Measurements from ENCODE around the gene TRABD2B. TPM values are rescaled to one million over a fixed set of nuclear protein-coding genes. Genes with fewer than 3 reads are reported as not detected.

TRABD2B gene
- total RNA-seq, 2 donors from 2014 or later: 3.8 to 10.7 TPM

DNA sequence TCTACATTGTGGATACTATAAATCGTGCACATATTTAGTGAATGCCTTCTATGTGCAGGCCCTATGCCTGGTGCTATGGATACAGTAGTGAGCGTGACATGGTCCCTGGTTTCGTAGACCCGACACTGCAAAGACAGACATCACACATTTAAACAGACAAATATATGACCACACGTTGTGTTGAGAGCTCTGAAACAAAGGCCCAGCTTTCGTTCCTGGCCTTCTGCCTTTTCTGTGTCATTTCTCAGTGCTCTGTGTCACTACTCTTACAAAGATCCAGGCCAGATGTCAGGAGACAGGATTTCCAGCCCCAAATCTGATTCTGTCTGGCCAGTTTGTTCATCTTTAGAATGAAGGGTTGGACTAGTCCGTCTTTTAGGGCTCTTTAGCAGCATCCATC is 19.3 kb upstream of the TRABD2B start:
- Histone ChIP-seq H3K9me3 (no peaks in the 10 kb centered on the region), H3K4me1 (ENCODE audit: control insufficient read depth in 1 of 2, low read depth in 2 of 2) (peaks cover 9 to 46% of the 10 kb centered on the region in 2 donors), H3K27me3 (replicated peaks; ENCODE audit: insufficient read depth) (no peaks in the 10 kb centered on the region), H3K4me3 (no peak overlapping the region), H3K36me3 (no peaks in the 10 kb centered on the region), H3K27ac (peak overlapping the region; percentile 29 to 39)
- DNase-seq (ENCODE audit: low spot score): no peak
- TF ChIP-seq, protein P1, sequence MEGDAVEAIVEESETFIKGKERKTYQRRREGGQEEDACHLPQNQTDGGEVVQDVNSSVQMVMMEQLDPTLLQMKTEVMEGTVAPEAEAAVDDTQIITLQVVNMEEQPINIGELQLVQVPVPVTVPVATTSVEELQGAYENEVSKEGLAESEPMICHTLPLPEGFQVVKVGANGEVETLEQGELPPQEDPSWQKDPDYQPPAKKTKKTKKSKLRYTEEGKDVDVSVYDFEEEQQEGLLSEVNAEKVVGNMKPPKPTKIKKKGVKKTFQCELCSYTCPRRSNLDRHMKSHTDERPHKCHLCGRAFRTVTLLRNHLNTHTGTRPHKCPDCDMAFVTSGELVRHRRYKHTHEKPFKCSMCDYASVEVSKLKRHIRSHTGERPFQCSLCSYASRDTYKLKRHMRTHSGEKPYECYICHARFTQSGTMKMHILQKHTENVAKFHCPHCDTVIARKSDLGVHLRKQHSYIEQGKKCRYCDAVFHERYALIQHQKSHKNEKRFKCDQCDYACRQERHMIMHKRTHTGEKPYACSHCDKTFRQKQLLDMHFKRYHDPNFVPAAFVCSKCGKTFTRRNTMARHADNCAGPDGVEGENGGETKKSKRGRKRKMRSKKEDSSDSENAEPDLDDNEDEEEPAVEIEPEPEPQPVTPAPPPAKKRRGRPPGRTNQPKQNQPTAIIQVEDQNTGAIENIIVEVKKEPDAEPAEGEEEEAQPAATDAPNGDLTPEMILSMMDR (IDR thresholded peaks at IDR 0.05): no peak
- ATAC-seq (ENCODE audit: insufficient number of reproducible peaks, low FRiP score, low read depth): no peak

DNA sequence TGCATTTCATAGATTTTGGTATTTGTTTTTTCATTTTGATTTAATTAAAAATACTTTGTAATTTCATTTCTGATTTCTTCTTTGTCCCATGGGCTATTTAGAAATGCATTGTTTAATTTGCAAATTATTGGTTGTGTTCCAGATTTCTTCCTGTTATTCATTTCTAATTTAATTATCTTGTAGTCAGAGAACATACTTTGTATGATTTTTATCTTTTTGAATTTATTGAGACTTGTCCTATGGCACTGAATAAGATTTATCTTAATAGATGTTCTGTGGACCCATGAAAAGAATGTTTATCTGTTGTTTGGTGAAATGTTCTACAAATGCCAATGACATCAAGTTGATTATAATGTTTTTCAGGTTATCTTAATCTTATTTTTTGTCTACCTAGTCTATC is 16.1 kb upstream of the TRABD2B start:
- Histone ChIP-seq H3K27me3 (replicated peaks; ENCODE audit: insufficient read depth) (no peaks in the 10 kb centered on the region), H3K4me3 (no peak overlapping the region), H3K36me3 (no peaks in the 10 kb centered on the region), H3K9me3 (no peaks in the 10 kb centered on the region), H3K27ac (no peak overlapping the region), H3K4me1 (ENCODE audit: control insufficient read depth in 1 of 2, low read depth in 2 of 2) (peaks cover 0 to 26% of the 10 kb centered on the region in 2 donors)
- DNase-seq (ENCODE audit: low spot score): no peak
- ATAC-seq (ENCODE audit: insufficient number of reproducible peaks, low FRiP score, low read depth): no peak
- TF ChIP-seq, protein P1 (IDR thresholded peaks at IDR 0.05): no peak

DNA sequence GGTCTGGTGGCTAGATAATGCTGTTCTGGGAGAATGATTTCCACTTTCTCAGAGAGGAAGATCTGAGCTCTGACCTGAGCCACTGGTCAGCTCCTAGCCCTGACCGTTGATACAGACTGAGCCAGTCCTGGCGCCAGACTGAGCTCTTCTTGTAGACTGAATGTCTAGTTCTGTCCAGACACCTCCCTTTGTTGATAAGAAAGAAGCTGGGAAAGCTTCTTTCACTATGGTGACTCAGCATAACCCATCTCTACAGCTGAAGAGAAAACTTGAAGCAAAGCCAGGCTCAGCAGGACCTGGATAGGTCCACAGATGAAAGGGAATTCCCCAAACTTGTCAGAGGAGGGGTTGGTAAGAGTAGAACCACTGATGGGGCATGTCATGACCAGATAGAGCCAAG is 9.9 kb upstream of the TRABD2B start:
- Histone ChIP-seq H3K27me3 (replicated peaks; ENCODE audit: insufficient read depth) (no peaks in the 10 kb centered on the region), H3K27ac (no peak overlapping the region), H3K4me3 (no peak overlapping the region), H3K9me3 (no peaks in the 10 kb centered on the region), H3K4me1 (ENCODE audit: control insufficient read depth in 1 of 2, low read depth in 2 of 2) (no peaks in the 10 kb centered on the region), H3K36me3 (no peaks in the 10 kb centered on the region)
- TF ChIP-seq, protein P1 (IDR thresholded peaks at IDR 0.05): no peak
- no peak for DNase-seq (ENCODE audit: low spot score)
- ATAC-seq (ENCODE audit: insufficient number of reproducible peaks, low FRiP score, low read depth): no peak

GRCh38 chr1:48006264-48006663 is 9.1 kb upstream of the TRABD2B start:
- DNase-seq (ENCODE audit: low spot score): no peak
- no peaks in the 10 kb centered on the region for H3K27me3 ChIP-seq (replicated peaks; ENCODE audit: insufficient read depth)
- TF ChIP-seq, protein P1 (IDR thresholded peaks at IDR 0.05): no peak
- H3K36me3 ChIP-seq: no peaks in the 10 kb centered on the region
- H3K4me1 ChIP-seq (ENCODE audit: control insufficient read depth in 1 of 2, low read depth in 2 of 2): no peaks in the 10 kb centered on the region
- no peaks in the 10 kb centered on the region for H3K9me3 ChIP-seq
- ATAC-seq (ENCODE audit: insufficient number of reproducible peaks, low FRiP score, low read depth): no peak
- no peak overlapping the region for H3K27ac ChIP-seq
- H3K4me3 ChIP-seq: no peak overlapping the region

DNA sequence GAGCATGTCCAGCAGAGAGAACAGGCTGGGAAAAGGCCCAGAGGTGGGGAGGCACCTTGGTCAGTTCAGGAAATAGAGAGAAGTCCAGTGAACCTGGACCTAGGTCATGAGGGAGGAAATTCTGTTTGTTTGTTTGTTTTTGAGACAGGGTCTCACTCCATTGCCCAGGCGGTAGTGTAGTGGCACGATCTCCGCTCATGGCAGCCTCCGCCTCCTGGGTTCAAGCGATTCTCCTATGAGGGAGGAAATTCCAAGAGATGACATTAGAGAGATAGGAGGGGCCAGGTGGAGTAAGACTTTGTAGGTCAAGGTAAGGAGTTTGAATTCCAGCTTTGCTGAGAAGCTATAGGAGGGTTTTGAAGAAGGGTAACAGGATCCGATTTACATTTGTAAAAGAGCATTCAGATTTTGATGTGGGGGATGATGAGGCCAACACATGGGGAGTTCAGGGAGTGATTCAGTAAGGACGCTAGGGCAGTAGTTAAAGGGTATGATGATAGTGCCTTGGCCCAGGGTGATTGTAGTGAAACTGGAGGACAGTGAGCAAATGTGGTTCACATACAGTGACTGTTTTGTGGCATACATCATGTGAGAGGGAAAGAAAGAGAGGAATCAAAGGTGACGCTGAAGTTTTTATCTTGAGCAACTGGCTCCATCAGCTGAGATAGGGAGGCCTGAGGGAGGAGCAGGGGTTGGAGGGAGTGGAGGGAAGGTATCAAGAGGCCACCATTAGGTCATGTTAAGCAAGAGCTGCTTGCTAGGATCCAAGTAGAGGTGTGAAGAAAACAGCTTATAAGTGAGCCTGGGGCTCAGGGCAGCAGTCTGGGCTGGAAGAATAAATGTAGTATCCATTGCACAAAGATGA is 8.3 kb upstream of the TRABD2B start:
- no peak overlapping the region for H3K4me3 ChIP-seq
- no peaks in the 10 kb centered on the region for H3K4me1 ChIP-seq (ENCODE audit: control insufficient read depth in 1 of 2, low read depth in 2 of 2)
- ATAC-seq (ENCODE audit: insufficient number of reproducible peaks, low FRiP score, low read depth): no peak

More for the DNA sequence above, 8.3 kb upstream of the TRABD2B start:
- DNase-seq (ENCODE audit: low spot score): no peak
- TF ChIP-seq, protein P1 (IDR thresholded peaks at IDR 0.05): no peak
- no peaks in the 10 kb centered on the region for H3K9me3 ChIP-seq
- no peak overlapping the region for H3K27ac ChIP-seq
- H3K36me3 ChIP-seq: no peaks in the 10 kb centered on the region
- H3K27me3 ChIP-seq (replicated peaks; ENCODE audit: insufficient read depth): no peaks in the 10 kb centered on the region
